NCI-H226 (cell line): Measurements from ENCODE around the gene FGF14.
A peak's percentile ranks its signal among the peaks of the same experiment; 100 is the strongest.

Source experiments
- DNase-seq: peaks from one replicate; pipeline ENCODE4 v3.0.0-alpha.2; 2015

The FGF14 gene

DNA sequence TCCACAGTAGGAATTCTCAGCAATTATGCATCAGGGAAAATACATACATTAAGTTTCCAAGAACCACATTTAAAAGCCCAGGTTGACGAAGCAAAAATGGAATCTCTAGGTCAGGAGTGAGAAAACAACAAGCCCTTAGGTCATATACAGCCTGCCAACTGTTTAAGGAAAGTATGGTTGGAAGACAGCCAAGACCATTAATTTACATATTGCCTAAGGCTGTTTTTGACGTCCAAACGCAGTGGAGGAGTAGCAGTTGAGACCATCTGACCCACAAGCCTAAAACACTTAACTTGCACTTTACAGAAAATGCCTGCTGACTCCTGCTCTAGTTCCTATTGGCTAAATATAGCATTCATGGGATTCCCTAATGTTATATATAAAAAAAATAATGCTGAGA, 650.4 kb downstream of the FGF14 start:
- peak; percentile 96 for DNase-seq

DNA sequence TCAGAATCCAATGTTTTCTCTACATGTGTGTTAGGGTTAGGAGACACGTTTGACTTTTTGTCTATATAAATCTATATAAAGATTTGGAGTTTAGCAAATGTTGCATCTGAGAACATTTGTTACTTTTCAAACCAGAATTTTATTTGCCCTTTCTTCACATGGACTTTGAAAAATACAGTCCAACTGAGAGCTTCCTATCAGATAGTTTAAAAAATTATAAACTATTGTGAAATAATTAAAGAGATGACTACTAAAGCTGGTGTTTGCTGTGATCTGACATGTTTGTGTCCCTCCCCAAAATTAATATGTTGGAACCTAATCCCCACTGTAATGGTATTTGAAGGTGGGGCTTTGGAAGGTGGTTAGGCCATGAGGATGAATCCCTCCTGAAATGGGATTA, 652.3 kb downstream of the FGF14 start:
- no peak for DNase-seq

DNA sequence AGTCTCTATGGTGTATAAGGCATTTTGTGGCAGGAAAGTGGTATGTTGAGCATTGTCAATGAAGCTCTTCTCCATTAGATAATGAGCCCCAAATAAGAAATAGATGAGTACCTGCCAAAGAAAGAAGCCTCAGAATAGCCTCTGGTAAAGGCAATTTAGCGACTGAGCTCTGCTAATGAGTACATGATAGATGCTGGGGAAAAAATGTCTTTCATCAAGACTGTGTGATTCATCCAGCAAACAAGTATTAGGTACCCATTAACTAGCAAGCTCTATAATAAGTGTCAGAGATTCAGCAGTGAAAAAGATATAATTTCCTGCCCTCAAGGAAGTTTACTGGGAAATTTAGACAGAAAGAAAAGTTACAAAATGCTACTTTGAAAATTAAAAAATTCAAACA, 654.8 kb downstream of the FGF14 start:
- DNase-seq: no peak

DNA sequence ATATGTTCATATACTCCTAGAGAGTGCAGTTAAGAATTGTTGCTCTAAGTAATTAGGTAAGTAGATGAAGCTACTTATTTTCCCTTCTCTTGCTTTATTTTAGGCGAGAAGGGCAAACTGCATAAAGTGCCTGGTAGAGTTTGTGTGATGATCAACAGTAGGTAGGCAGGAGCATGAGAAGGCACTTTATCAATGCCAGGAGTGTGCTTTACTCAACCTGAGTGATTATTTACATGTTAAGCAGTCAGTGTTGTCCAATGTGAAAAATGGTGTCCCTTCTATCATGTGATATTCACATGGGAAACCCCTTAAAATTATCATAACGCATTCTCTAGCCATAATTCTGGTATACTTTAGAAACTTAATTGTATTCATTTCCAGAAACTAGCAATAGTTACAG, 655.3 kb downstream of the FGF14 start:
- DNase-seq: no peak

DNA sequence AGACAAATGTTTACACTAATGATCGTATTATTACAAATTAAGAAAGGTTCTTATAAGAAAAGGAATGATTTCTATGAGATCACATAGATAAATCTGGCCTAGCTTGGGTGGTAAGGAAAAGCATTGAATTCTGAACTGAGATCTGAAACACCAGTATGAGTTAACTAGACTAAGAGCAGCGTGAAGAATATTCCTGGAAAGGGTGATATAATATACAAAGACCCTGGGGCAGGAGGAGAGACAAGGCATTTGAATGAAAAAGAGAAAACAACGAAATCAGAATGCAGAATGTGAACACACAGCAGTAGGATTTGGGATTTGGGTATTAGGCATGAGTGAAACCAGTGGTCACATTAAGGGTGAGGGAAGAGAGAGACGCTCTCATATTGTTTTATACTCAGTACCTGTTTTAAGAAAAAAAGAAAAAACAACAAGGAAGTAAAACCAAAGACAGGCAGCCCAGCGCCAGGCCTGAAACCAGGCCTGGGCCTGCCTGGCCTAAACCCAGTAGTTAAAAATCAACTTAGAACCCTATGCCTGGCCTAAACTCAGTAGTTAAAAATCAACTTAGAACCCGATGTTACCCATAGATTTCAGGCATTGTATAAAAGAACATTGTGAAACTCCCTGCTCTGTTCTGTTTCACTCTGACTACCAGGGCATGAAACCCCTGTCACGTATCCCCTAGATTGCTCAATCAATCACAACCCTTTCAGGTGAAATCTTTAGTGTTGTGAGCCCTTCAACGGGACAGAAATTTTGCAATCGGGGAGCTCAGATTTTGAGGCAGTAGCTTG, 662.3 kb downstream of the FGF14 start:
- DNase-seq: no peak

DNA sequence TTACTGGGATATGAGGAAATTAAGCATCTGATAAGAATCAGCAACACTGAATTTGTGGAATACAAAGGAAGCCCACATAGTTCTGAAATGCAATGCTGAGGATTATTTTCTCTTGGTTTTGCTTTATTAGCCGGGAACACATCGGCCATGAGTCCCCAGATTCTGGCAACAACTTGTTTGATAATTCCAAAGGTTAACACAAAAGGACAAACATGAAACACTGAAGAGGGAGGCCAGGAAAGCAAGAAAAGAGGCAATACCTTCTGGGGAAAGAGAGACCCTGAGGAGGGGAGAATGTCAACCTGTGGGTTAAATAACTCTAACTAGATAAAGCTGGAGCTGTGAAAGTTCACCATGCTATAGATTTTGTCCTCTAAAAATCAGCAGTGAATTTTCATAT, 663.5 kb downstream of the FGF14 start:
- DNase-seq: no peak

DNA sequence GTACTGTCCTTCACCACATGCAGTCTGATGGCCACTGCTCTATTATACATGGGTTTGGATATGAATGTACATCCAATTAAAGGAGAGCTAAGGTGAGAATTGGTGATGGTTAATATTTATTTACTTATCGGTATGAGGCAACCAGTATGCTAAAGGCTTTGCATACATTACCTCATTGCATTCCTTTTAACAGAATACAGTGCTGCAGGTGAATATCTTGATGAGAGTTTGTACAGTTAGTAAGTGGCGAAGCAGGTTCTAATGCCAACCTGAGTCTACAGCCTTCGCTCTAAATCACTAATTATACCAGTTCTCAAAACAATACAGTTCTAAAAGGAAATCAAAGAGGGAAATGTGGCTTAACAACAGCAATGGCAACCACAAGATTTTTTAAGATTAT, 665.3 kb downstream of the FGF14 start:
- no peak for DNase-seq

DNA sequence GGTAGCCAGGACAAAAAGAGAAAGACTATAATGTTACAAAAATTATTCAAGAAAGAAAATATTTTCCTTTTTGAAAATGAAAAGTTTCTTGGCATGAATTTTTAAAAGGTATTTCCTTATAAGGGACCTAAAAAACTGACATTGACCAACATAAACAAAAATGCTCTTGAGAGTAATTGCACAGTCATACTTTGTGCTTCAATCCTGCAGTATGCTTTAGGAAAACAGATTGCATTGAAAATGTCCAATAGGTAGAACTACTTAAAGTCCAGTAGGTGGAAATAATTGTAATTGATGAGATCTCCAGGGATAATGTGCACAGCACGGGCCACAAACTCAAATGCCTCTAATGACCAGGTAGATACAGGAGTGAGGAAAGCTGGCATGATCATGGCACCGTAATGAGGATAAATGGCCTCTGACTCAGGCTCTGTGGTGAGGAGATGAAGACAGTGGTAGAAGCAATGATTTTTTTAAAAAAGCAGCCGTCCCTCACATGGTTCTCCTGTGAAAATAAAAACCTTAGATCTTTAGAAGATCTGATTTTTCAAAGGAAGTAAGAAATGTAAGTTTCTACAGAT, 671.3 kb downstream of the FGF14 start:
- DNase-seq: no peak

DNA sequence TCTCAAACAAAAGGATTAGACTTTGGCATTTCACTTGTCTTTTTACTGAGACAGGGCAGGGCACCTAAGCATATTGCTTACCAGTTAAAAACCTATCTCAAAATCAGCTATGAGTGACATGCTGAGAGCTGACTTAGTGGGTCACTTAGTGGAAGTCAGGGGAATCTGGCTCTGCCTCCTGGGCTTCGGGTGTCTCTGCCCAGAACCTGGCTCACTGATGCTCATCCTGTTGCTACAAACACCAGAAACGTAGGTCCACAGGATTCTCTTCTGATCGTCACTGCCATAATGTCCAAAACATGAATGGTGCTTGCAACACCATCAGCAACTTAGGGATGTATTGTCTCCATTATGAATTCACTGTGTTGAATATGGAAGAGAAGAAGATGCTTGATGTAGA, 673.2 kb downstream of the FGF14 start:
- DNase-seq: no peak

DNA sequence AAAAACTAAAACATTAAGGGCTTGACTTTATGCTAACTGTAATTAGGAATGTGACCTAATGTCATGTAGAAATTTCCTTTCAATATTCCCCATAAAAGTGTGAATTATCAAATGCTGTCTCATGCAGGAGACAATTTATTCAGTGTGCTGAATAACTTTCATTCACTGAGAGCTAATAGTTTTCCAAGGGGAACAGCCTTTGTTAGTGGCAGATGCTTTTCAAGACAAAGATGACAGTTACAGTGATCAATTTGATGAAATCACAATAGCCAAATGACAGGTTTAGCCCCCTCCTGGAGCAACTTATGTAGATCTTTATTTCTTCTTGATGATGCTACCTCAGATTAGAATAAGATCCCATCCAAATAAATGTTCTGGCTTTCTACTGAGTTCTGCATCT, 673.8 kb downstream of the FGF14 start:
- no peak for DNase-seq

DNA sequence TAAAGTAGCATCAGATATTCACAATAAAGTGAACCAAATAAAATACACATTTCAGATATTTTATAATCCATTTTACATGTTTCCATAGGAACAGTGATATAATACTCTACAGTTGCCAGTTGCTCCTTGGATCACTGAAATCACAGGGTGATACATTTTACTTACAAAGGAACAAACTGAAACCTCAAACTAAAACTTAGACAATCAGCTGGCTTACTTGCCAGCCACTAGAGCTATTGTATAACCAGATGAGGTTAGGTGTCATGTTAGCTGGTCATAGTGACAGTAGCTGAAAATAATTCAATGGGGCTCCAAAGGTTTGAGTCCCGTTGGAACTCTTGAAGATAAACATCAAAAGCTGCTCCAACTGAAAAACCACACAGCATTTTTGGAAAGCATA, 674.7 kb downstream of the FGF14 start:
- DNase-seq: no peak

DNA sequence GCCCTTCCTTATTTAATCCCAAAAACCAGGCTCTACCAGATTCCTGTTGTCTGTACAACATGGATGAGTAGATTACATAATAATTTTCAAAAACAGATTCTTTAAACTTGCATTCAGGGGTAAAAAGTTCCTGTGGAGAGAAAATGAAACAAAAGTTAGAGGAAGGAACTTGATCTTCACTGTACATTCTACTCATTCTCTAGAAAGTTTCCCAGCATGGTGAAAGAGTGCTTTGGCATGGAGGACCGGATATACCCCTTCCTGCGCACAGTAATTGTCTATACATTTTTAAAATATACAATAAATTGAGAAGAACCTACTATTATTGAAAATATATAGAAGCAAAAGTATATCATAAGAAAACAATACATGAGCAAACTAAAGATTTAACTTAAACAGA, 675.2 kb downstream of the FGF14 start:
- no peak for DNase-seq

DNA sequence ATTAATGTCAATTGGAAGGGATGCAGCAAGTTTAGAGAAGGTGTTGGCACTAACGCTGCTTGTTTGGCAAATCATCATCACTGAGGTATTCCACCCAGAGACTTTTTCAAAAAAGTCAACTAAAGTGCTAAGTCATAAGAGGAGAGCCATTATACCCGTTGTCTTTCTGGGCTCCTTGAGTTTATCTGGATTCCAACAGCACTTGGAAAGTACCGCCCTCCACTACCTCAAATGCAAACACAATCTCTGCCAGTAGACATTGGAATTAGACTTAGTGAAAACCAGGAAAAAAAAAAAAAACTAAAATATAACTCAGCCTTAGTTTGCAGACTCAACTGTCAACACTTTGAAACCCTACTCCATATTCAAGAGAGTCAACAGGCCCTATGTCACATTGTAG, 683.4 kb downstream of the FGF14 start:
- no peak for DNase-seq

DNA sequence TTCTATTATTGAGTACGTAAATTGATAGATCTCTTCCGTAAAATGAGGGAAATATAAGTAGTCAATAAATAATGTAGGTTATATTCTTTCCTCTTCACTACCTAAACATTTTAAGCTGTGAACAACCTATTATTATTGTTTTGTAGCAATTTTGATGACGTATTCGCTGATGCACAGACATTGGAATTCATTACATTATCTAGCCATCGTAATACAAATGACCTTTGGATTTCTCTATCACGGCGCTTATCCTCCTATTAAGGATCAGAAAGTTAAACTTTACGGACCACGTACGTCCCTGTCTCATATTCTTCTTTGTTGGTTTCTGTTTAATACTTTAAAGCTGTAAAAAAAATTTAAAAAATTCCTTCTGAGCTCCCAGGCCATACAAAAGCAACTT, 684.5 kb downstream of the FGF14 start:
- DNase-seq: no peak

DNA sequence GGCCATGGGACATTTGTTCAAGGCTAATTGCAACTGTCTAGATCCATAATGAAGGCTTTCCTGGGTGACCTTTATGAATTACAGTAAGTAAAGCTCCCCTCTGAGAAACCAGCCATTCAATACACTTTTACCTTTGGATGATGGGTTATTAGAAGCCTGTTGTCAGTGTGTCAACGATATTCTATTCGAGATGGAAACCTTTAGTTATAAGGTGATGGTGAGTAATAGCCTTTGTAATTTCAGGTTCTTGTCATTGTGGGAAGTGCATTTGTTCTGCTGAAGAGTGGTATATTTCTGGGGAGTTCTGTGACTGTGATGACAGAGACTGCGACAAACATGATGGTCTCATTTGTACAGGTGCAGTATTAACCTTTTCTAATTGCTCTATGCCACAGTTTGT, 687.7 kb downstream of the FGF14 start:
- no peak for DNase-seq

DNA sequence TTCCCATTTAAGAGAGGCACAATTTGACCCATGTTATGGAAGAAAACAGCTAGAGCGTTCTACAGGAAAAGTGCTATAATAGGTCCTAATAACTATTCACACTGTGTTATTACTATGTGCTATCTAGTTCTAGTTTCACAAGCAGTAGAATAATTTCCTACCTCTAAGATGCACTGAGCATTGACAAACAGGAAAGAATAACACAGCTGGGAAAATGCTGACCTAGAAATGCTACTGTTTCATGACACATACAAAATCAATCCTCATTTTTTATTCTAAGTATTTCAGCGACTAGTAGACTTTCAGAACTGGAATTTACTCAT, 689.9 kb downstream of the FGF14 start:
- DNase-seq: no peak

DNA sequence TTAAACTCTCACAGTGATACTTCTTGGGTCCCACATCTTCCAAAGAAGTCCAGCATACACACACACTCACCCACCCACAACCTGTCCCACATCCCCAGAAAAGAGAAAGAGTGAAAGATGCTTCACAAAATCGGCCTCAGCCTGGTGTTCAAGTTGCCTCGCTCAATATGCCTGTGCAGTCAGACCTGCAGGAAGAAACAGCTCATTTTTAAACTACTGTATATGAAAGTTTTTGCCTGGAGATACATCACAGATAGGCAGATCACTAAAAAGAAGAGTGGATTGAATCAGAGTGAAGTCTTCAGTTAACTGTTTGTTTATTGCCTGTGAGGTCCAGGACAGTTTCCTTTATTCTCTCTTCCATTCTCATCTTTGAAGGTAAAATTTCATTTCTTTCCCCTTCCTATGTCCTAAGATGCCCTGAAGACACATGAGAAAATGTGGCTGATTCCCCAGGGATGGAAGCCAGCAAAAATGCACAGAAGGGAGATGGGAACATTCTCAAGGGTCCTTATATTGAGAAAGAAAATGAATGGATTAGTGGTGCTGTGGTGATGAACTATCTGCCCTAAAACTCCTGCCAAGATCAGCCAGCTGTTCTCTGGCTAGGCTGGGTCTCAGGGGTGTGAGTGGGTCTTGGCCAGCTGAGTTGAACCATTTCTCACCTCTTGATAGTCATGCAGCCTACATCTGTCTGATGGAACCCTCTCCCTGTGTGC, 690.4 kb downstream of the FGF14 start:
- DNase-seq: no peak

DNA sequence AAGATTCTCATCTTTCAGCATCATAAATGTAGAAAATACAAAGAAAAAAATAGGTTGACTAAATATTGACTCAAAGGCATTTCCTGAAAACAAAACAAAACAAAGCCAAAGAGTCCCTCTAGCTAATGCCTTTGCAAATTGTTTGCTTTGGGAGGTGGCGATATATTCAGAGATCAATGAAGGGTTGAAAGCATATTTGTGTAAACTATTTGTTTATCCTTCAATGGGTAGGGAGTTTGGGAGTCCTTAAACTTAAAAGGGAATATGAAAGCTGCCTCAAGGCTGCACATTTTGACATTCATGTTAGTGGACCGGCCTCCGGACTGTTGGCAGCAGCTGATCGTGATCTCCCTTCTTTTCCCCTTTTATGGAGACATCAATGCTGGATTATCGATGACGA, 691.9 kb downstream of the FGF14 start:
- no peak for DNase-seq

DNA sequence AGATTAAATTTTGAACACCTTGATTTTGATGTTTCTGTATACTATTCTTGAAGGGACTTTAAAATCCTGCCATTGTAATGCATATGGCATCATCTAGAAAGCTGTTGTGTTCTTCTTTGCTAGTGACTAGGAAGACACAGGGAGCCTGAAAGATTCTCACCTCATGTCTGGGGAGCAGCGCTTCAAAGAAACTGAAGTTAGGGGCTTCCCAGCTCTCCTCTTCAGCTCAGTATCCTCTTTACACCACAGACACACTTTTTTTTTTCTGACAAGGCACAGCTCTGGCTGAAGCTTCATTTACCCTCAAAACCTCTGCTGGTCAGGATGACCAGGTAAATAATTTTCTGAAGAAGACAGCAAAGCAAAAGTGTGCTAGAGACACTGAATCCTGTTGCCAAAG, 693.7 kb downstream of the FGF14 start:
- DNase-seq: no peak

DNA sequence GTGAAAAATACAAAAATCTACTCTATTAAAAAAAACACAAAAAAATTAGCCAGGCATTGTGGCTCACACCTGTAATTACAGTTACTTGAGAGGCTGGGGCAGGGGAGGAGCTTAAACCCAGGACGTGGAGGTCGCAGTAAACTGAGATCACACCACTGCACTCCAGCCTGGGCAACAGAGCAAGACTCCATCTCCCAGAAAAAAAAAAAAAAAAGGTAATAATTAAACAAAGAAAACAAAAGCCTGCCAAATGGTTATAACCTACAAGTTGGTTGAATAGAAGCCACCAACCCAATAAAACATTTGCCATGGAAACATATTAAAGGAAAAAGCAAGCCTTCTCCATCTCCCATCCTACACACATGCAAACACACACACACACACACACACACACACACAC, 694.2 kb downstream of the FGF14 start:
- DNase-seq: no peak

DNA sequence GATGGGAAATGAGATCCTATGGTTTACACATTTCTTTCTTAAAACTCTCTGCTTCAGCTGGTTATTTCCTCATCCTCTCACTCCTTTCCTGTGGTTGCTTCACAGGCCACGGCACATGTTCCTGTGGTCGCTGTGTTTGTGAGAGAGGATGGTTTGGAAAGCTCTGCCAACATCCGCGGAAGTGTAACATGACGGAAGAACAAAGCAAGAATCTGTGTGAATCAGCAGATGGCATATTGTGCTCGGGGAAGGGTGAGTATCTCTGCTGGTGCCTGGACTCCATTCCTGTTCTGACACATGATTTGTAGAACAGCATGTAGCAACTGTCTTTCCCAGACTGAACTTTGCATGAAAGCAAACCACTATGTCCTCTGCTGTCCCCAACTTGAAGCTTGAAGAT, 695.2 kb downstream of the FGF14 start:
- DNase-seq: peak; percentile 74

DNA sequence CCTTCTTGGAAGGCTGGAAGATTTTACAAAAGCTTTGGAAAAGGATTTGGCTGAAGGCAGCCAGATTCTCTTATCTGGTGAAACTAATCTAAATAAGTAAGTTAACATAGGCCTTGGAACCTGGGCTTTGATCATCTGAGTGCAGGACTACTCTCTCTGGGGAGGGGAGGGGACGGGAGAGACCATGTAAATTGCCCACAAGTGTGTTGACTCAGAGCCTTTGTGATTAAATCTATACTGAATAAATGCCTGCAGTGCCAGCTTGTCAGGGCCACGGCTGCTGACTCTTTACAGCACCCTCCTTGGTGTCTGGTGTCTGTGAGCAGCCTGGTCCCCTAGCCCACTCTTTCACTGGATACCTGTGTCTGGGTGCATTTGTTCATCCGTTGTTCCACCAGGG, 698.0 kb downstream of the FGF14 start:
- no peak for DNase-seq

DNA sequence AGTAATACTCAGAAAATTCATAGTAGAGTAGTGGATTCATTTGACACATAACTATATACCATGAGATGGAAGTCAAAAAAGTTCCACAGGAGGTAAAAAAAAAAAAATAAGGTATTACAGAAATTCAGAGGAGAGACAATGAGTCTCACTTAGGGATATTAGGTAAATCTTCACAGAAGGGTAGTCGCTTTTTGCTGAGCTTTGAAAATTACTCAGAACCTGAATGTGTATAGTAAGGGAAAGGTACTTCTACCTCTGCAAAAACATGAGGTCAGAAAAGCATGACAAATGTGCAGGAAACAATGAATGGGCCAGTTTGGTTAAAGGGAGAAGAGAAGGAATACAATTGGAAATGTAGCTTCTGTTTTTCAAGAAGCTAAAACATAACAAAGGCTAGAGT, 698.8 kb downstream of the FGF14 start:
- DNase-seq: no peak

DNA sequence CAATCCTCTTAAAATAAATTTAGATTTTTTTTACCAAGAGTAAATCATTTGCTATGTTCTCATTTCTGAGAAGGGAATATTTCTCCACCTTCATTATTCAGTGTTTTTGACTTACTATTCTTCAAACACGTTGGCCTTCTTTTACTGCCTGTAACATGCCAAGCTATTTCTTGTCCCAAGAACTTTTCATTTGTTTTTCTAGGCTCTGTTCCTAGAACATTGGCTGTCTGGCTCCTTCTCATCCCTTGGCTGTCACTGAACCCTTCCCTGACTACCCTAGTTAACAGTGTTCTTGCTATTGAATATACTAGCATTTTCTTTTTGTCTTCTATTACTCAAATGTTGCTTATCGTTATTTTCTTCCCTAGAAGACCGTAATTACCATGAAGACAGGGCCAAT, 701.2 kb downstream of the FGF14 start:
- DNase-seq: no peak

DNA sequence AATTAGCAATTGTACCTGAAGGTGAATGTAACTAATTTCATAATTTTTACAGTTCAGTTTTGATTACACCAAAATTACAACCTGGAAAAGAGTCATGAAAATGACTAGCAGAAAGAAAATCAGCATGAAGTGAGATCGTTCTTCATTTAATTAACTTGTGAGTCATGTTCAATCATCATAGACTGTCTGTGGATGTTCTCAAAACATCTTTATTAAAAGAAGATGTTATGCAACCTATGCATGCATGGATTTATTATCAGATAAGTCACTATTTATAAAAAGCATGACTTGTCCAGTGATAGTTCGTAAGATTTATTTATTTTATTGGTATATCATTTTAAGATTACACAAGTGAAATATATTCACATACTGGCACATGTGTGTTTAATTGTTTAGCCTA, 703.4 kb downstream of the FGF14 start:
- DNase-seq: no peak
